K562 (cell line): ENCODE data around the gene DYNC1H1. TPM values are rescaled to one million over a fixed set of nuclear protein-coding genes. Genes with fewer than 3 reads are reported as not detected.
A peak's percentile ranks its signal among the peaks of the same experiment; 100 is the strongest.

Experiments
- FOXA3 ChIP-seq, 2 experiments: fragments of 450-650 bp in 1 of 2; sonication (generic) in 1 of 2; formaldehyde crosslinking; IDR thresholded peaks in 1 of 2; conservative IDR thresholded peaks in 1 of 2; 2 replicates each; pipeline versions ENCODE4 v1.4.0 to v1.8.0; 2020 to 2022; ENCODE audit warnings: mild to moderate bottlenecking in 2 of 2, missing genetic modification reagents in 1 of 2
- HCFC1 ChIP-seq: IDR thresholded peaks from 2 replicates; pipeline ENCODE4 v1.6.1; 2012; ENCODE audit warnings: low read depth, low read length, improper control_type of control experiment
- HNRNPL ChIP-seq: fragments of 200-400 bp; formaldehyde crosslinking; IDR thresholded peaks from 2 replicates; pipeline ENCODE4 v1.6.1; 2017; ENCODE audit warnings: low read depth, mild to moderate bottlenecking, low read length
- MLLT1 ChIP-seq, 2 experiments: fragments of 450-650 bp; IDR thresholded peaks; 2 replicates each; pipeline ENCODE4 v1.6.1; 2016
- MTA1 ChIP-seq: fragments of 450-650 bp; IDR thresholded peaks from 2 replicates; pipeline ENCODE4 v1.6.1; 2017; ENCODE audit warnings: borderline replicate concordance
- PML ChIP-seq: IDR thresholded peaks from 2 replicates; pipeline ENCODE4 v1.6.1; 2012; ENCODE audit warnings: low read length, inconsistent platforms
- RBM14 ChIP-seq: fragments of 200-400 bp; formaldehyde crosslinking; IDR thresholded peaks from 2 replicates; pipeline ENCODE4 v1.6.1; 2018; ENCODE audit warnings: low read depth, mild to moderate bottlenecking, low read length, moderate library complexity, borderline replicate concordance; ENCODE audit not compliant: insufficient read depth
- REST ChIP-seq, 2 experiments: fragments of 450-650 bp; formaldehyde crosslinking in 1 of 2; IDR thresholded peaks; 2 replicates each; pipeline versions ENCODE4 v1.4.0 to v1.6.1; 2014 to 2020; ENCODE audit warnings: mild to moderate bottlenecking in 2 of 2, borderline replicate concordance in 1 of 2, low read depth in 1 of 2
- SETDB1 ChIP-seq: IDR thresholded peaks from one replicate; pipeline ENCODE4 v1.6.1; 2012; ENCODE audit warnings: low read length, control low read depth, inconsistent platforms
- ZBTB17 ChIP-seq: fragments of 450-650 bp; formaldehyde crosslinking; IDR thresholded peaks from 2 replicates; pipeline ENCODE4 v1.4.0; 2020; ENCODE audit warnings: mild to moderate bottlenecking
- ZNF263 ChIP-seq: sonication (generic); formaldehyde crosslinking; IDR thresholded peaks from 2 replicates; pipeline ENCODE4 v1.8.0; 2022; ENCODE audit warnings: mild to moderate bottlenecking, missing genetic modification reagents, borderline replicate concordance
- ZNF311 ChIP-seq: fragments of 250-450 bp; sonication (Bioruptor Pico); IDR thresholded peaks from 2 replicates; pipeline ENCODE4 v1.4.0; 2020; ENCODE audit warnings: mild to moderate bottlenecking, moderate library complexity
- ZNF354B ChIP-seq: fragments of 250-450 bp; sonication (Bioruptor Pico); IDR thresholded peaks from 2 replicates; pipeline ENCODE4 v1.4.0; 2020
- polyA plus RNA-seq, 8 experiments: library from polyadenylated mRNA; depleted of rRNA in 4 of 8; stranded (reverse) in 5 of 8; unstranded in 3 of 8; fragments of >200 nt; fragmentation: Nextera tagmentation in 2 of 8; fragmentation: Illumina TruSeq in 1 of 8; extraction: Ambion mirVana in 2 of 8; extraction: Trizol in 1 of 8; gene quantifications; 2 replicates each; pipeline versions ENCODE4 v1.2.1 to v1.2.3, GENCODE V29; 2011 to 2014; ENCODE audit warnings: inconsistent platforms in 1 of 8, missing spikeins in 1 of 8
- total RNA-seq, 7 experiments: library from RNA; depleted of rRNA in 6 of 7; stranded (reverse); fragments of >200 nt in 6 of 7; fragmentation: Illumina TruSeq in 2 of 7; extraction: Trizol in 2 of 7; gene quantifications; 2 replicates each; pipeline versions ENCODE4 v1.2.1 to v1.2.3, GENCODE V29; 2011 to 2021; ENCODE audit warnings: low replicate concordance in 1 of 7
- TF ChIP-seq, protein P1 (sequence below): IDR thresholded peaks from 3 replicates; pipeline ENCODE4 v1.6.1; 2011; ENCODE audit warnings: borderline replicate concordance, mild to moderate bottlenecking, moderate library complexity; ENCODE audit not compliant: insufficient read length; ENCODE audit errors: extremely low read depth

Gene DYNC1H1
- total and polyA plus RNA-seq, 9 of the 15 experiments (the other 6 are each of a cell fraction or from before 2014, with no cell fraction given): 31.9 to 335 (median 115) TPM

GRCh38 chr14:101964297-101965180 lies at the start of gene DYNC1H1 (continued):
- TF ChIP-seq RBM14 (no peak), PML (peak; percentile 55; the same call in 1 of the 2 replicates), ZNF311 (CRISPR knock-in tag) (no peak), ZNF263 (CRISPR knock-in tag) (no peak; the same call in 1 of the 2 replicates), ZBTB17 (CRISPR knock-in tag) (no peak), MLLT1 (IDR thresholded peaks at IDR 0.05) (peak in 1 of 2 experiments; percentile 76; a peak in 1 of 4 replicates), ZNF354B (CRISPR knock-in tag) (no peak), HNRNPL (no peak), MTA1 (no peak), FOXA3 (CRISPR knock-in tag; conservative IDR thresholded peaks at IDR 0.05 in 1 of 2, IDR thresholded peaks at IDR 0.05 in 1 of 2) (no peak), REST (IDR thresholded peaks at IDR 0.05; ENCODE audit: borderline replicate concordance) (peak; percentile 33; the same call in 1 of the 2 replicates), REST (CRISPR knock-in tag; IDR thresholded peaks at IDR 0.05; ENCODE audit: low read depth) (no peak), HCFC1 (peak; percentile 89), SETDB1 (no peak)
- TF ChIP-seq, protein P1, sequence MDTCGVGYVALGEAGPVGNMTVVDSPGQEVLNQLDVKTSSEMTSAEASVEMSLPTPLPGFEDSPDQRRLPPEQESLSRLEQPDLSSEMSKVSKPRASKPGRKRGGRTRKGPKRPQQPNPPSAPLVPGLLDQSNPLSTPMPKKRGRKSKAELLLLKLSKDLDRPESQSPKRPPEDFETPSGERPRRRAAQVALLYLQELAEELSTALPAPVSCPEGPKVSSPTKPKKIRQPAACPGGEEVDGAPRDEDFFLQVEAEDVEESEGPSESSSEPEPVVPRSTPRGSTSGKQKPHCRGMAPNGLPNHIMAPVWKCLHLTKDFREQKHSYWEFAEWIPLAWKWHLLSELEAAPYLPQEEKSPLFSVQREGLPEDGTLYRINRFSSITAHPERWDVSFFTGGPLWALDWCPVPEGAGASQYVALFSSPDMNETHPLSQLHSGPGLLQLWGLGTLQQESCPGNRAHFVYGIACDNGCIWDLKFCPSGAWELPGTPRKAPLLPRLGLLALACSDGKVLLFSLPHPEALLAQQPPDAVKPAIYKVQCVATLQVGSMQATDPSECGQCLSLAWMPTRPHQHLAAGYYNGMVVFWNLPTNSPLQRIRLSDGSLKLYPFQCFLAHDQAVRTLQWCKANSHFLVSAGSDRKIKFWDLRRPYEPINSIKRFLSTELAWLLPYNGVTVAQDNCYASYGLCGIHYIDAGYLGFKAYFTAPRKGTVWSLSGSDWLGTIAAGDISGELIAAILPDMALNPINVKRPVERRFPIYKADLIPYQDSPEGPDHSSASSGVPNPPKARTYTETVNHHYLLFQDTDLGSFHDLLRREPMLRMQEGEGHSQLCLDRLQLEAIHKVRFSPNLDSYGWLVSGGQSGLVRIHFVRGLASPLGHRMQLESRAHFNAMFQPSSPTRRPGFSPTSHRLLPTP: no peak
